GM19239 (cell line): ENCODE data around the gene KRTAP3-3.
A peak's percentile ranks its signal among the peaks of the same experiment; 100 is the strongest.

Experiments
- DNase-seq: peaks from one replicate; pipeline ENCODE4 v3.0.0; 2011; ENCODE audit warnings: low spot score; ENCODE audit not compliant: insufficient read length
- FAIRE-seq: peaks from 2 replicates; lab custom pipeline; 2011; peaks lifted over from hg19 to GRCh38; lab: Jason Lieb, UNC

KRTAP3-3 gene

DNA sequence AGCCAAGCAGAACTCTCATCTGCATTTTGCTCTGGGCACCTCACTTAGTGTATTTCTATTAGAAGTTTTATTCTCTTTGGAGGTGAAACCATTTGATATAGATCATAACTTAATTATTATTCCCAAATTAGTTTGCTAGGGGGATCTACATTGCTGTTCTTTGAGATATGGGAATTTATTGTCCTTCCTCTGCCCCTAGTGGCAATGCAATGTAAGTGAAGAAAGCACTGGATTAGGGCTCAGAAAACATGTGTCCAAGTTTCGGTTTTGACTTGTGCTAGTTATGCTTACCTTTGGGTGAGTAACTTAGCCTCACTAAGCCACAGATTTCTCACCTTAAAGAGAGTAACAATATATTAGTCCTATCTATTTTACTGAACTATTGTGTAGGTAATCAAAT is 30.1 kb downstream of the KRTAP3-3 start:
- DNase-seq (peak; percentile 31), FAIRE-seq (peak; percentile 78)

DNA sequence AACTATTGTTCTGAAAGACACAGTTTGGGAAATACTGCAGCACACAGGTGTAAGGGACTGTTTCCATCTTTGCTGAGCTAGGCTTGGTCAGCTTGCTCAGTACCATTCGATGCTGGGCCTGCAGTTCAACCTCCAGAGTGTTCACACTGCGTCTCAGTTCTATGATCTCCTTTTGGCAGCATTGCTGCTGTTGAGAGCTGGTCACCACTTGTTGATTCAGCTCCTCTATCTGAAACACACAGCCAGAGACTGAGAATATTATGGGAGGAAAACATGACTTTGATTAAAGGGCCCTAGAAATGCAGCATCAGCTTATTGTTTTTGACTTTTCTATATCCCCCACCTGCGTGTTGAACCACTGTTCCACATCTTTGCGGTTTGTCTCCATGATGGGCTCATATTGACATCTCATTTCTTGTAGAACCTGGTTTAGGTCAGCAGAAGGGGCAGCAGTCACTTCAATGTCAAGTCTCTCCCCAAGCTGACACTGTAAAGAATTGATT is 31.9 kb downstream of the KRTAP3-3 start:
- DNase-seq (no peak), FAIRE-seq (no peak)

DNA sequence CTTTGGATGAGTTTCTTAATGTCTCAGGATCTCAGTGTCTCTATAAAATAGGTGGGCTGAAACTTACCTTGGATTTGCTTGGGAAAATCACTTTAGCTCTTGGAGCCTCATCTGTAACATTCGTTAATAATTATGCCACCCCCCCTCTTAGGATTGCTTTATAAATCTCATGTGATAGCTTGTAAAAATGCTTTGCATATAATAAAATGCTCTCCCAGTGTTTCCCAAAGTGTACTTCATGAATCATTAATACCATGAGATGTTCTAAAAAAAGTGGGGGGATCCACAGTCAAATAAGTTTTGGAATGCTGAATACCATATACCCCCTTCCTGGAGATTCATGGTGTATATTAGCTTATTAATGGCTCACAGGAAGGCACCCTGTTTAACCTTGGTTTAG is 32.4 kb downstream of the KRTAP3-3 start:
- DNase-seq (no peak), FAIRE-seq (no peak)

DNA sequence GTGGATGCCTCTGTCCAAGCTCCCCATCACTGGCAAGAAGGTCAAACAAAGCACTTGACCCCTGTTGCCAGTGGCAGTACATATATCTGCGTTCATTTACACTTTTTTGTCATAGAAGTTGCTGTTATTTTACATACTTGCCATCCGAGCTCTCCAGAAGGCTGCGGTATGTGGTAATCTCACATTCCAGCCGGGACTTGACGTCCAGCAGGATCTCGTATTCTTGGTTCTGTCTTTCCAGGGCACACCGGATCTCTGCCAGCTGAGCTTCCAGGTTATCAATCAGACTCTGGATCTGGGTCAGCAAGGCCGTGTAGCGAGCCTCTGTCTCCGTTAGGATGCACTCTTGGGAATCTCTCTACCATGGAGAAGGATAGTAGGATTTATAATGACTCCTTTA is 33.8 kb downstream of the KRTAP3-3 start:
- FAIRE-seq = no peak

DNA sequence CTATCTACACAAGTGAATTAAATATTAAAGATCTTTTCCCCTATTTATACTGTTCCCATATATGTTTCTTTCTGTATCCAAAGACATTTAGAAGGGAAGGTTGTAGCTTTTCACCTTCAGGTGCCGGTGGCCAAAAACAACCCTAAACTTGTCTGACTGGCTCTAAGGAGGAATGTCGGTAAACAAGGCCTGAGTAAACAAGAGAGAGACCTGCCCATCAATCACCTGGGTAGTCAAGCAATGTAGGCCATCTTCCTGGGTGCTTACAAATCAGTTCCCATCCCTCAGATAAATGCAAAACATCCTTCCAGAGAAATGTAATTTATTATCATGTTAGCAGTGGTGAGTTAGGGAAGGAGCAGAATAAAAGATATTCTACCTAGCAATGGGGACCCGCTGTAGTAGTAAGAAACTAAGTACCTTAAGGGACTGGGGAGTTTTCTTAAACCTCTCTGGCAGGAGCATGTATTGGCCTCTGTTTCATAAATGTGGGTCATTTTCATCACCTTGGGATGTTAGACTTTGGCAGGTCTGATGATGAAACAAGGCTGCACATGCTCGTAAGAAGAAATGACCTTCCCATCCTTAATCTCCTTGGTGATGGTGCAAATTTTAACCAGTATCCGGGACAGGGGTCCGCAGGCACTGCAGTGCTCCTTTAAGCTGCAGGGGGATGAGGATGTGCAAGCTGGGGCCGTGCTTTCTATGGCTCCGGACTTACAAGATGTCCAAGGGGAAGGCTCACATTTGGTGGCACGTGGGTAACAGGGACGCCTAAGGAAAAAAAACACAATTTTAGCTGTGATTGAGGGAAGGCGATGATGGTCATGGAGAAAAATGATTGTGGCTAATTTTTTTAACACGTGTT is 35.6 kb downstream of the KRTAP3-3 start:
- no peak for FAIRE-seq
- DNase-seq = no peak

More for the DNA sequence above, 33.8 kb downstream of the KRTAP3-3 start:
- no peak for DNase-seq

DNA sequence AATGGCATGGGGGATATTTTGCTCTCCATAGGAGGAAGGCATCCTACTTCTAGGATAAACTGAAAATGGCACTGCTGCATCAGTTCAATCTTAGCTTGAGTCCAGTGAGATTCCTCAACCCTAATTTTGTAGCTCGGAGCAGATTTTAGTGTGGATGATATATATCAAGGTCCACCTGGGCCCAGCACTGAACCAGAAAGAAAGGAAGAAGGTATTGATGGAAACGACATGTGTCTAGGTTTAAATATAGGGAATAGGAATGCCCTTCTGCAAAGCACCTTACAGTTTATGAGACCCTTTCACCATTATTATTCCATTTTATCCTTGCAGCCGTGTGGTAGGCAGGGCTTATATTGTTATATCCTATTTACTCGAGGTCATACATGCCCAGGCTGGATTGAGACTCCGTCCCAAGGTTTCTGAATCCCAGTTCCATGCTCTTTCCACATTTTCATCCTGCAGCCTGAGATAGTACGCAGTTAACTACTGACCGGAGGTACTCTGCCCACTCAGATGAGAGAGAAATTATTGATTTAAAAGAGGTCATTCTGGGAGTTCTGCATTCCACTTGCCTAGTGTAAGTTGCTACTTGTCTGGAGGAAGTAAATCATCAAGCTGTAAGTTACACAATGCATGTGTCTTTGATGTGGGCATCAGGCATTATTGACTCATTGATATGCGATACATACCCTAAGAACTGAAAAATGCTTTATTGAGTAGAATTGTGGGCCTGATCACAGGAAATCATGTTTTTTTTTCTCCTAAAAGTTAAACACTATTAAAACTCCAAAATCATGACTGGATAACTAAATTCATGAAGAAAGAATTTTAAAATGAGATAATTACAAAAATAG is 37.3 kb downstream of the KRTAP3-3 start:
- no peak for FAIRE-seq
- no peak for DNase-seq

DNA sequence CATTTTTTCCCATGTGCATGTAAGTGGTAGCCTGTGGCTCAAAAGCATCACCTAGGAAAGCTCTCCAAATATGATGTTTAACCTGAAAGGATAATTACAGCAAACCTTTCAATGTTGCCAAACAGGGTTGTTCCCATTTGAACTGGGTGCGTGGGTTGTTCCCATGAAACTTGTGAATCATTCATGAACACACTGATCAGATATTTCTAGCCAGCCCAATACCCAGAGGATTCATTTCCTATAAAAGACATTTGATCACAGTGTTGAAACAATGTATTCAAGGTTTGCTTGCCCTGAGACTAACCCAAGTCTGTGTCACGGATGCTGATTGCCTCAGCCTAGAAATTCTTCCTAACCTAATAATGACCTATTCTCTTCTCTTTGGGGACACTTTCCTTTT is 40.1 kb downstream of the KRTAP3-3 start:
- DNase-seq = no peak

DNA sequence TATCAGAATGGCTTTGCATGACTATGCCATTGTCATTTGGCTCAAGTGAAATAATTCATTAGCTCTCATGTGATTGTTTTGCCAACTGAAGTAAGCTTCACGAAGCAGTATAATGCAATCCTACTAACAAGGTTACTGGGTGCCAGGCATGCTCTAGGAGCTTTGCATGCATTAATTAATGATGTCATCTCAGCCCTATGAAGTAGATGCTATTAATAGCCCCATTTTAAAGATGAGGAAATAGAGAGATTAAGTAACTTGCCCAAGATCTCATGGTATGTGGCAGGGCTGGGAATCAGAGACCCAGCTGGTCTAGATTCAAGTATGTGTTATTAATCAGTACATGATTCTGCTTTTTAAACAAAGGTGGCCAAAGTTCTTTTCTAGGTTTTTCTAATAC is 41.3 kb downstream of the KRTAP3-3 start:
- FAIRE-seq = no peak
- no peak for DNase-seq

More for the DNA sequence above, 40.1 kb downstream of the KRTAP3-3 start:
- FAIRE-seq = no peak

DNA sequence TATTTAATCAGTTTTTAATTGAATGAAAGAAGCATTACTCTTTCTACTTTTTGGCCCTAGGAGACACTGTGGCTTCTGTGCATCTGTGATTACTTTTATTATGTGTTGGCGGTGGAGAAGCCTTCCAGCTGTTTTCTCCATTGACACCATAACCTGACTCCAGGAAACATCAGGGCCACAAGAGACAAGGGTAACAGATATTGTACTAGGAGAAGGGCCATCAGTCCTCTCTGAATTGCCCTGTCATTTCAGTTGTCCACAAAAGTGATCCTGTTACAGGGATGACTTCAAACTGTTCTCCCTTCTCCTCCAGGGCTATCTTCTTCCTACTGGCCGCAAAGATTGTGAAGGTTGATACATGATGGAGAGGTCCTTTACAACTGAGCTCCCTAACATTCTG is 41.8 kb downstream of the KRTAP3-3 start:
- FAIRE-seq (no peak), DNase-seq (no peak)

DNA sequence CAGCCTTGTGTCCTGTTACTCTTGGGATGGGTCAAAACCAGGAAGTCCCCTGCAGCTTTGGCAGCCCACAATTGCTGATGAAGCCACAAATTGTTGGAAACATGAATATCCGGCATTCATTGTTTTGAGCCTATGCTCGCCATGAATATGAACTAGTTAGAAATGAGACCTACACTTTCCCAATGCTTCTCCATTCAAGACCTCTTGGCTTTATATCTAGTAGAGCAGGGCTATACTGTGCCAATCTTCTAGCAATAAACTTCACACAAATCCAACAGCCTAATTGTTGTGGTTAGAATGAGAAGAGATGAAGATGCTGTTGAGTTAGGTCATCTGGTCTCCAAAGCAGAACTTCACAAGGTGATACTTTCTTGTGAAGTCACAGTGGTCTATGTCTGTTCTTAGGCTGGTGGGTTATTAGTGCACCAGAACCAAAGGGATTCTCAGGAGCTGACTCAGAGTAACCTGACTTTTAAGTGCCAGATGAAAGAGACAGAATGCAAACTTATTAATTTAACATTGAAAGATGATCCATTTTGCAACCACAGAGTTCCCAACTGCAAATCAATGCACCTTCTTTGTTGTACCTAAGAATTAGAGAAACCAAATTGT is 42.8 kb downstream of the KRTAP3-3 start:
- DNase-seq (no peak), FAIRE-seq (no peak)

DNA sequence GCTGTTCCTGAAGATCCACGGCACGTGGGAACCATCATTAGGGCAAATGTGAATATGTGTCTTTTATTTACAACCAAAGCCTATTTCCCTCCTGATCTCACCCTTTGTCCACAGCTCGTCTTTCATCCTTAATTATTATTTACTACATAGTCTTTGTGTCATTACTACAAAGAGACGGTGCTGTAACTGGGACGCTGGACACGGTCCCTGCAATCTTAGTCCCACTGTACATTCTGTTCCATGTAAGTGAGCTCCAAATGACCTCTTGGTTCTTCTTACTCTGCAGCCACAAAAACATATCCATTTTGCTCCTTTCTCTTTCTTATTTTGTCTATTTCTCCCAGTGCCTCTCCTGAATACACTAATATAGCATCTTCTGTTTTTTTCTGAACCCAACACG is 43.8 kb downstream of the KRTAP3-3 start:
- DNase-seq = no peak
- no peak for FAIRE-seq

DNA sequence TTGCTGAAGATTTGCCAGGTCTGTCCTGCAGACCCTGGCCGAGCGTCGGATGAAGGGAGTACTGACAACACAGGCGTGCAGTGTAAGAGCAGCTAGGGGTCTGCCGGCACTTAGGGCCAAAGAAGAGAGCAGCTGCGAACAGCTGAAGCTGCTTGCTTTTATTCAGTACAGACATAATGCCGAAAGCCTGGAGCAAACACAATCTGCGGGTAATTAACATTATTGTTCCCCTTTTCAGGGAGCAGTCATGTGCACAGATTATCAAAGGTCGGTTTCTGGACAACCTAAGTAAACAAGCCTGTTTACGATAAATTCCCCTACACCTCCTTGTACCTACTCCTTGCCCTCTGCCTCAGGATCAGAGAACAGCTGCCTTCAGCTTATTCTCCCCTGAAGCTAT is 44.5 kb downstream of the KRTAP3-3 start:
- FAIRE-seq = no peak
- DNase-seq = no peak

DNA sequence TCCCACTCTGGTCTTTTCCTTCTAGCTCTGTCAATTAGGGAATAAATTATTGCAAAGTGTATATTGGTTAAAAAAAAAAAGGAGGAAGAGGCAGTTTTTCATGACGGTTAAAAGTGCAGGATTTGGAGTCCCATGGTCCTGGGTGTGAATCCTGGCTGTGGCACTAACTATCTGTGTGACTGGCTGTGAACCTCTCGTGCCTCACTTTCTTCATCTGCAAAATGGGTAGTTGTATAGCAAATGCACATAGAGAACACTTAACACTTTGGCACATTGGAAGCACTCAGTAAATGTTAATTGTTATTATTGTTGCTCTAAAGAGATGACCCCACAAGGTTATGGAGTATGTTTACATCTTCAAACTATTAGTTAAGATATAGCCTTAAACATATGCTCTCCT is 46.0 kb downstream of the KRTAP3-3 start:
- DNase-seq (no peak), FAIRE-seq (no peak)

DNA sequence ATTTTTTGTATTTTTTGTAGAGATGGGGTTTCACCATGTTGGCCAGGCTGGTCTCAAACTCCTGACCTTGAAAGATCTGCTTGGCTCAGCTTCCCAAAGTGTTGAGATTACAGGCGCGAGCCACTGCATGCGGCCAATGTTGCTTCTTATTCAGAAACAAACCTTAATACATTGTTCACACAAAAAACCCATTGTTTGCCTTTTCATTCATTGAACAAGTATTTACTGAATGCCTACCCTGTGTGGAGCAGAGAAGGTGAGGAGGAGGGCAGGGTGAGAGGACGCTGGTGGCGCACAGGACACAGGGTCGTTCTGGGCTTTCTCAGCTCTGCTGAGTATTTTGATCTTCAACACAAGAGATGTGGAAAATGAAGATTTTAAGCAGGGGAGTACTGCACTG is 48.5 kb downstream of the KRTAP3-3 start:
- no peak for DNase-seq
- no peak for FAIRE-seq

DNA sequence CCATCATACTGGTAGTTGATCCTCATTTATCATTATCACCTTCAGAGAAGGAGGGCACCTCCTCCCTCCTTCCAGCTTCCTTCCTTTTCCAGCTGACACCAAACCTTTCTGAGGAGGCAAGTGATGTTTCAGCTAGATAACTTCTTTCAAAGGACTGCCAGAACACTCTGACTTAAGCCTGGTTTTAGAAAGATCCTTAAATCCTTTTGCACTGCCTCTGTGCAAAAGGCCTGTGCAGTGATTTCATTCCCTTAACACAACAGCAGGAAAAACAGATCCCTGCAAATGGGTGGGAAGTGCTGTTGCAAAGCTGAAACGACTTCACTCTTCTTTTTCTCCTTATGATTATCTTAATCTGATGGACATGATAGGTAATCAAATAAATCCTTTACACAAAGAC is 49.4 kb downstream of the KRTAP3-3 start:
- FAIRE-seq = no peak
- no peak for DNase-seq
